ENCODE measurements around the gene ATL1.
"Not testable (repeated sequence)": the region's sequence is repeated elsewhere in the genome, so short reads cannot be mapped to it uniquely, and the experiment has no call there.

The ATL1 gene

DNA sequence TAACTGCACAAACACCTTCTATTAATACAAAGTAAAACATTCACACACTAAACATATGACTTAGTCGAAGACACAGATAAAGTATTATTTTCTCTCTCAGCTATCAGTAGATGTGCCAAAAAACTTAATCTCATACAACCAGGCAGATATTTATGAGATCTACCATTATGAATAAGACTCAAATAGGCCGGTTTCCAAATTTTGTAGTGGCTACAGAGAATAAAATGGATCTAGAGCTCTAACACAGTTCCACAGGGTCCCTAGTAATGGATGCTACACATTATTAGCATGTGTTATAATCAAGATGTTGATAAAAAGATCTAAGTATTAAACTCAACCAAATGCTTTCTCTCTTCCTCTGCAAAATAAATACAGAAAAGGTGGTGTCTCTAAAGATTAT is 97.8 kb downstream of the ATL1 start:
- H3K4me3 ChIP-seq (ENCODE audit: control insufficient read depth, low read depth, low read length): no peak overlapping the region
- no peak for TF ChIP-seq CTCF (IDR thresholded peaks at IDR 0.05; ENCODE audit: control insufficient read depth, insufficient read depth, low read depth, low read length, missing control alignments)
- DNase-seq (ENCODE audit: low read depth): no peak

DNA sequence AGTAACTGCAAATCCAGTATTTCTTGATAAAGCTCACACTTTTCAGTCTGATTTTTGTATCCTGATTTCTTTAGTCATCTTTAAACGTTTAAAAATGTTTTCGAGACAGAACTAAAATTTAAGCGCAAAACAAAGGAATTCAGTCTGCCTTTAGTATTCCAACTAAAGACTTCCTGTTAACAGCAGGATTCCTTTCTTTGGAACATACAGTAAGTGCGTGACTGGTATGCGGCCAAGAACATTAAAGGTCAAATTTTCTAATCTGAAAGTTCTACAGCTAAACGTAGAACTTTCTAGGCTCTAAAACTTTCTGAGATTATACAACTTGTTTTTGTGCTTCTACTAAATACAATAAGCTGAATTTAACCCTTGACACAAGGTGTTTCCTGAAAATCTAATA is 98.3 kb downstream of the ATL1 start:
- DNase-seq (ENCODE audit: low read depth): no peak
- H3K4me3 ChIP-seq (ENCODE audit: control insufficient read depth, low read depth, low read length): no peak overlapping the region
- no peak for TF ChIP-seq CTCF (IDR thresholded peaks at IDR 0.05; ENCODE audit: control insufficient read depth, insufficient read depth, low read depth, low read length, missing control alignments)

DNA sequence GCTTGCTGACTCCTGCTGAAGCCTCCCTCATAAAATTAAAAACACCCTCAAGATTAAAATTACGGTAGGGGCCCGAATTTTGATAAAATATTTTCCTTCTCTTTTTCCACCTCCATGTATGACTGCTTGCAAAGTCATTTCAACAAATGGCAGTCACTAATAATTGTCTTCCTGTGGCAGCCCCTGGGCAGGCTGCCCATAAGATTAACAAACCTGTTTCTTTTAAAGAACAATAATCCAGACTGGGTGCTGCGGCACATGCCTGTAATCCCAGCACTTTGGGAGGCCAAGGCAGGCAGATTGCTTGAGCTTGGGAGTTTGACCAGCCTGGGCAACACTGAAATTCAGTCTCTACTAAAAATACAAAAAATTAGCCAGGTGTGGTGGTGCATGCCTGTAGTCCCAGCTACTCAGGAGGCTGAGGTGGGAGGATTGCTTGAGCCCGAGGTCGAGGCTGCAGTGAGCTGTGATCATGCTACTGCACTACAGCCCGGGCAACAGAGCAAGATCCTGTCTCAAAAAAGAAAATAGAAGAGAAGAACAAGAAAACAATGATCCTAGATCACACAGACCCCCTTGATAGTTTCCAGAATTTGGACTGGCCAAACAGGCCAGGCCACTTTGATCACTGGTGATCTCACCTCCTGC is 99.5 kb downstream of the ATL1 start:
- no peak for TF ChIP-seq CTCF (IDR thresholded peaks at IDR 0.05; ENCODE audit: control insufficient read depth, insufficient read depth, low read depth, low read length, missing control alignments)
- DNase-seq (ENCODE audit: low read depth): no peak
- H3K4me3 ChIP-seq (ENCODE audit: control insufficient read depth, low read depth, low read length): no peak overlapping the region

- not testable (repeated sequence) for H3K4me3 ChIP-seq (ENCODE audit: control insufficient read depth, low read depth, low read length); DNase-seq (ENCODE audit: low read depth)
These were observed 104.6 kb downstream of the ATL1 start for GRCh38 chr14:50664579-50664978.

DNA sequence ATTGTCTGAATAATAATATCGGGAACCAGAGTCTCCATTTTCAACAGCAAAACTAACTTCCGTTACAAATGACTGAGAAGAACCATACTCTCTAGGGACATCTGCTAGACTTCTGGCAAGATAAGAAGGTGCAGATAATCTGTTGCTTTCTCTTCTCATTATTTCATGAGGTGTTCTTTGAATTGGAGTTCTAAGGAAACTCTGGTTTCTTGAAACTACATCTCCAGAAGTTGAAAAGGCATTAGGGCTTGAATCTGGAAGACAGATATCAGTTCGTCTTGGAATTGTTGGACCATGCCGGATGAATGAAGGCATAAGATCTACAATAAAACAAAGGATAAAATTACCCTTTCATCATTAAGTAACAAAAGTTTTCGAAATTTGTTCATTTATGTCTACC is 105.4 kb downstream of the ATL1 start:
- H3K4me3 ChIP-seq (ENCODE audit: control insufficient read depth, low read depth, low read length); DNase-seq (ENCODE audit: low read depth): not testable (repeated sequence)

DNA sequence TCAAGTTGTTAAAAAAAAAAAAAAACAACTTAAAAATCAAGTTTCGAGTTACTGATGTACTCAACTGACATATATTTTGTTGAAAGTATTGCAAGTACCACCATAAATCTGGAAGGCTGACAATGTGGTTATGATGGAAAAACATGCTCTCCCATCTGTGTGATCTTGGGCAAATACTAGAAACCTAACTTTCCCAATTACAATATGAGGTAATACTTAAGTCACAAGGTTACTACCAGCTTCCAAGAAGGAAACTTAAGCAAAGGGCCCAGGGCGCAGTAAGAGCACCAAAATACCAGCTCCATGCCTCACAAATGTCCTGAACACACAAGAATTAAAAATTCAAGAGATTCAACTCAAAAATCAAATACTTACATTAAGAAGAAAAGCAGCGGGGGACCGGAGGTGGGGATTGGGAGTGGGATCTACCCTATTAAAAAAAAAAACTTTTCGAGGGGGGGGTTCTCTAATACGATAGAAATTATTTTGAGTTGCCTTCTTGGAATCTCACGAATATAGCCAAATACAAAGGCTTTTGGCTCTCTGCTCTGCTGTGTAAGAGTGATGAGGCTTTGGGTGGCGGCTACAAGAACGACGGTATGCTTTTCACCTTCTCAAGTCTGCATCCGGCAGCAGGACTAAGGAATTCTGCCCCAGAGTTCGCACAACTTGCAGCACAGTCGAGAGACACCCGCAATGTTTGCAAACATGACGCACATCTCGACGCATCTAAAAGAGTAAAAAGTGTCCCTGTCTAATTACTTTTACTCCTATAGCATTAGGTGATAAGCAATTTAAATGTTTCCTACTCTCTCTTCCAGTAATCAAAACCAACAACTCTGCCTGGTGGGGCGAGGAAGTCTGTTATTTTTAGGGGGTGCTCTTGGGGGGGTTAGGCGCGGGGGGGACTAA is 107.1 kb downstream of the ATL1 start:
- H3K4me3 ChIP-seq (ENCODE audit: control insufficient read depth, low read depth, low read length): peak overlapping the region; percentile 79
- TF ChIP-seq CTCF (IDR thresholded peaks at IDR 0.05; ENCODE audit: control insufficient read depth, insufficient read depth, low read depth, low read length, missing control alignments): no peak
- no peak for DNase-seq (ENCODE audit: low read depth)

GRCh38 chr14:50667684-50667995 is 107.7 kb downstream of the ATL1 start:
- TF ChIP-seq CTCF (IDR thresholded peaks at IDR 0.05; ENCODE audit: control insufficient read depth, insufficient read depth, low read depth, low read length, missing control alignments): no peak
- DNase-seq (ENCODE audit: low read depth): no peak

More at GRCh38 chr14:50667684-50667995, 107.7 kb downstream of the ATL1 start:
- H3K4me3 ChIP-seq (ENCODE audit: control insufficient read depth, low read depth, low read length): peak overlapping the region; percentile 79

Measured in AG09309 (cell line).